GM12878 (cell line): ENCODE measurements around the gene SIVA1. TPM values are rescaled to one million over a fixed set of nuclear protein-coding genes. Genes with fewer than 3 reads are reported as not detected.

Experiments
- ATAC-seq: fragments of 200-7000 bp; cut with Tn5 transposase; 3 replicates; pipeline ENCODE4 v1.9.1; 2020; ENCODE audit warnings: mild to moderate bottlenecking, moderate library complexity
- BruUV-seq: library from RNA; stranded (reverse); fragments of 400-500 nt; replicated peaks from 2 replicates; lab custom pipeline; 2021; lab: Mats Ljungman, UMichigan
- CTCF ChIA-PET: fragments of 300-600 bp; sonication (Branson Sonifier 250); formaldehyde crosslinking; extraction: SDS; loops from one replicate; lab custom pipeline; 2021; ENCODE audit warnings: inconsistent platforms; lab: Yijun Ruan, JAX
- POLR2A ChIA-PET: fragments of 350-600 bp; formaldehyde crosslinking; extraction: SDS; loops from one replicate; lab custom pipeline; 2021; ENCODE audit warnings: inconsistent platforms; lab: Charles Lee
- RAD21 ChIA-PET: fragments of 300-600 bp; sonication (Branson Sonifier 250); formaldehyde crosslinking; loops from one replicate; lab custom pipeline; 2023; ENCODE audit warnings: antibody characterized with exemption; ENCODE audit not compliant: unreplicated experiment; lab: Charles Lee
- SMC1A ChIA-PET: fragments of 300-600 bp; sonication (Branson Sonifier 250); formaldehyde crosslinking; loops from one replicate; lab custom pipeline; 2023; ENCODE audit not compliant: unreplicated experiment, uncharacterized antibody; lab: Charles Lee
- DNase-seq: peaks from one replicate; pipeline ENCODE4 v3.0.0-alpha.2; 2011; ENCODE audit warnings: low read depth, low spot score
- FAIRE-seq: peaks from 3 replicates; lab custom pipeline; 2011; peaks lifted over from hg19 to GRCh38; lab: Jason Lieb, UNC
- H2AFZ ChIP-seq: 2 replicates; pipeline ENCODE4 v1.6.0; 2011; ENCODE audit warnings: low read depth, low read length, control low read depth; ENCODE audit not compliant: control insufficient read depth
- H3K27ac ChIP-seq: 2 replicates; pipeline ENCODE4 v1.5.1; 2011; ENCODE audit warnings: control low read depth; ENCODE audit not compliant: control insufficient read depth, insufficient read depth
- H3K27me3 ChIP-seq, 2 experiments: replicated peaks in 1 of 2; 2 replicates each; pipeline versions ENCODE4 v1.6.0 to v1.6.1; 2011; ENCODE audit warnings: low read length in 1 of 2; ENCODE audit not compliant: control insufficient read depth in 2 of 2, insufficient read depth in 2 of 2
- H3K36me3 ChIP-seq, 2 experiments: 2 replicates each; pipeline ENCODE4 v1.5.1; 2011; ENCODE audit warnings: low read length in 1 of 2; ENCODE audit not compliant: control insufficient read depth in 2 of 2, insufficient read depth in 2 of 2
- H3K4me1 ChIP-seq: 2 replicates; pipeline ENCODE4 v1.6.1; 2011; ENCODE audit warnings: mild to moderate bottlenecking, low read length, moderate library complexity, mixed read lengths; ENCODE audit not compliant: control insufficient read depth, insufficient read depth
- H3K4me2 ChIP-seq: 2 replicates; pipeline ENCODE4 v1.6.0; 2011; ENCODE audit warnings: control low read depth; ENCODE audit not compliant: control insufficient read depth, insufficient read depth
- H3K4me3 ChIP-seq: fragments of 200-600 bp; sonication (generic); 2 replicates; pipeline ENCODE4 v1.5.1; 2016
- H3K79me2 ChIP-seq: 2 replicates; pipeline ENCODE4 v1.6.0; 2011; ENCODE audit warnings: low read length; ENCODE audit not compliant: control insufficient read depth, insufficient read depth
- H3K9ac ChIP-seq: 2 replicates; pipeline ENCODE4 v1.8.0; 2011; ENCODE audit warnings: low read length, control low read depth, mixed read lengths; ENCODE audit not compliant: control insufficient read depth, insufficient read depth
- H3K9me3 ChIP-seq: replicated peaks from 3 replicates; pipeline ENCODE4 v1.5.1; 2011; ENCODE audit warnings: mild to moderate bottlenecking, low read length; ENCODE audit not compliant: control insufficient read depth, insufficient read depth
- H4K20me1 ChIP-seq: 2 replicates; pipeline ENCODE4 v1.6.0; 2011; ENCODE audit not compliant: control insufficient read depth, insufficient read depth
- BCL11A ChIP-seq: IDR thresholded peaks from 2 replicates; pipeline ENCODE4 v1.6.1; 2011; ENCODE audit warnings: low read depth, low read length
- EED ChIP-seq: sonication (generic); IDR thresholded peaks from 2 replicates; pipeline ENCODE4 v1.6.1; 2016; ENCODE audit warnings: antibody characterized with exemption, low read depth
- ELK1 ChIP-seq: IDR thresholded peaks from 2 replicates; pipeline ENCODE4 v1.6.1; 2012; ENCODE audit warnings: low read depth, low read length, improper control_type of control experiment
- HDAC2 ChIP-seq: fragments of 200-600 bp; sonication (generic); IDR thresholded peaks from 2 replicates; pipeline ENCODE4 v1.6.1; 2017
- IKZF1 ChIP-seq: fragments of 450-650 bp; conservative IDR thresholded peaks from 2 replicates; pipeline ENCODE4 v1.6.1; 2017; ENCODE audit warnings: antibody characterized with exemption, mild to moderate bottlenecking
- IRF4 ChIP-seq: IDR thresholded peaks from 2 replicates; pipeline ENCODE4 v1.6.1; 2011; ENCODE audit warnings: low read depth, low read length
- NR2C2 ChIP-seq: IDR thresholded peaks from 2 replicates; pipeline ENCODE4 v1.6.1; 2011; ENCODE audit warnings: borderline replicate concordance, low read depth; ENCODE audit not compliant: control insufficient read depth, insufficient read length
- NRF1 ChIP-seq: conservative IDR thresholded peaks from 2 replicates; pipeline ENCODE4 v1.6.1; 2011; ENCODE audit warnings: mild to moderate bottlenecking, low read depth, low read length, improper control_type of control experiment
- REST ChIP-seq: IDR thresholded peaks from 2 replicates; pipeline ENCODE4 v1.6.1; 2012; ENCODE audit warnings: mild to moderate bottlenecking, low read depth, low read length
- SP1 ChIP-seq: IDR thresholded peaks from one replicate; pipeline ENCODE4 v1.6.1; 2011; ENCODE audit warnings: low read depth, low read length
- USF2 ChIP-seq: IDR thresholded peaks from 2 replicates; pipeline ENCODE4 v1.6.1; 2011; ENCODE audit warnings: low read depth, low read length, improper control_type of control experiment, borderline replicate concordance
- YBX1 ChIP-seq: fragments of 450-650 bp; IDR thresholded peaks from 2 replicates; pipeline ENCODE4 v1.6.1; 2016; ENCODE audit warnings: antibody characterized with exemption
- ZNF384 ChIP-seq: IDR thresholded peaks from 2 replicates; pipeline ENCODE4 v1.6.1; 2012; ENCODE audit warnings: low read depth, mild to moderate bottlenecking, low read length, improper control_type of control experiment, borderline replicate concordance
- WGBS: methylation state at CpG from one replicate; pipeline ENCODE4 v1.1.6; 2016; ENCODE audit warnings: low lambda C conversion rate; ENCODE audit not compliant: insufficient replicate concordance, insufficient coverage; ENCODE audit errors: missing lambda C conversion rate; 5-methylcytosine and 5-hydroxymethylcytosine counted together
- in situ Hi-C: fragments of 300-500 bp; cut with MboI; formaldehyde crosslinking; loops from 9 replicates; pipeline ENCODE4 v1.14.3; 2018; ENCODE audit warnings: mixed read lengths
- intact Hi-C: fragments of 100-400 bp; cut with micrococcal nuclease; formaldehyde crosslinking; loops from one replicate; pipeline ENCODE4 v1.14.2; 2022; ENCODE audit not compliant: unreplicated experiment
- polyA plus RNA-seq, 11 experiments: library from polyadenylated mRNA; depleted of rRNA in 4 of 11; unstranded in 6 of 11; stranded (reverse) in 5 of 11; fragments of >200 nt; fragmentation: Nextera tagmentation in 4 of 11; fragmentation: Illumina TruSeq in 1 of 11; extraction: Ambion mirVana in 4 of 11; extraction: Trizol in 1 of 11; gene quantifications; 1 replicate in 1 of 11; 2 replicates in 10 of 11; pipeline versions ENCODE4 v1.2.1 to v1.2.3, GENCODE V29; 2011 to 2016; ENCODE audit warnings: inconsistent platforms in 2 of 11, missing spikeins in 2 of 11, low read depth in 1 of 11
- total RNA-seq, 4 experiments: library from RNA; depleted of rRNA in 3 of 4; stranded (reverse); fragments of >200 nt in 3 of 4; fragmentation: Illumina TruSeq in 1 of 4; extraction: Trizol in 1 of 4; gene quantifications; 2 replicates each; pipeline versions ENCODE4 v1.2.1 to v1.2.3, GENCODE V29; 2013 to 2021

The SIVA1 gene
- total and polyA plus RNA-seq, 10 of the 15 experiments (the other 5 are each of a cell fraction or from before 2014, with no cell fraction given): 4.6 to 282 (median 106) TPM

- TF ChIP-seq USF2 (no peak), SP1 (no peak), ZNF384 (no peak), ELK1 (no peak)
- TF ChIP-seq, all 136 proteins: peak for 0
- ChIA-PET CTCF (no interaction called here), RAD21 (no interaction called here), SMC1A (no interaction called here), POLR2A (no interaction called here)
- no peak overlapping the region for H2AFZ ChIP-seq
- H3K27me3 ChIP-seq: no peaks in the 10 kb centered on the region; a peak in 2 of 4 replicates
- H3K27ac ChIP-seq: no peak overlapping the region
- ATAC-seq (no peak), DNase-seq (no peak), FAIRE-seq (no peak)
- H3K4me2 ChIP-seq: no peak overlapping the region
- in situ Hi-C loops (no loop called here), intact Hi-C loops (no loop called here)
- no TSS peak for BruUV-seq
- peaks cover 8% of the 10 kb centered on the region for H3K4me1 ChIP-seq
- 57% methylated on average over 17 of the region's 19 CpGs for WGBS
- no peaks in the 10 kb centered on the region for H3K36me3 ChIP-seq
- H3K9me3 ChIP-seq: no peaks in the 10 kb centered on the region
- H3K4me3 ChIP-seq: no peak overlapping the region
- no peaks in the 10 kb centered on the region for H3K79me2 ChIP-seq
- H3K9ac ChIP-seq: no peak overlapping the region
- H4K20me1 ChIP-seq: no peaks in the 10 kb centered on the region
Measured at GRCh38 chr14:104803280-104803911, 50.4 kb downstream of the SIVA1 start.

- no peaks in the 10 kb centered on the region for H4K20me1 ChIP-seq
- no peak overlapping the region for H2AFZ ChIP-seq
- RAD21 ChIA-PET: no interaction called here
- no peaks in the 10 kb centered on the region for H3K79me2 ChIP-seq
- no peak overlapping the region for H3K27ac ChIP-seq
- no peak overlapping the region for H3K4me2 ChIP-seq
- POLR2A ChIA-PET: no interaction called here
- in situ Hi-C loops (no loop called here), intact Hi-C loops (no loop called here)
- no peaks in the 10 kb centered on the region; a peak in 2 of 4 replicates for H3K27me3 ChIP-seq
- no peak overlapping the region for H3K9ac ChIP-seq
- no peak for FAIRE-seq
- no peak overlapping the region for H3K4me3 ChIP-seq
- DNase-seq: no peak
- 41% methylated on average over 15 of the region's 15 CpGs for WGBS
- no peaks in the 10 kb centered on the region for H3K36me3 ChIP-seq
- SMC1A ChIA-PET: no interaction called here
- BruUV-seq: no TSS peak
- CTCF ChIA-PET: no interaction called here
- no peaks in the 10 kb centered on the region for H3K9me3 ChIP-seq
- ATAC-seq: no peak
- H3K4me1 ChIP-seq: peaks cover 8% of the 10 kb centered on the region
- TF ChIP-seq NRF1 (no peak), IRF4 (no peak), YBX1 (no peak), BCL11A (no peak), HDAC2 (no peak), IKZF1 (no peak), EED (no peak), ZNF384 (no peak), REST (no peak), NR2C2 (no peak)
Measured at GRCh38 chr14:104803912-104804410, 51.0 kb downstream of the SIVA1 start.
